ENCODE results near the gene ANKRD23. TPM values are rescaled to one million over a fixed set of nuclear protein-coding genes. Genes with fewer than 3 reads are reported as not detected.
"Not testable (repeated sequence)": the region's sequence is repeated elsewhere in the genome, so short reads cannot be mapped to it uniquely, and the experiment has no call there.

ANKRD23 gene
- 0.76 and 1.1 TPM in 2 replicates for total RNA-seq (2014; rRNA removed; shearing (Covaris generic))
- polyA plus RNA-seq (2016; fragmentation: Nextera tagmentation; extraction: Ambion mirVana), result 0.95 and 1.4 TPM in 2 replicates

- no peak for DNase-seq
- Histone ChIP-seq H3F3A (ENCODE audit: insufficient read depth) (no peaks in the 10 kb centered on the region), H4K20me1 (ENCODE audit: insufficient read depth) (no peaks in the 10 kb centered on the region), H2AFZ (no peak within 1 kb of the TSS), H3K4me1 (ENCODE audit: insufficient read depth) (no peaks in the 10 kb centered on the region), H3K79me2 (ENCODE audit: insufficient read depth) (no peaks in the 10 kb centered on the region), H3K27ac (no peak within 1 kb of the TSS), H3K4me2 (ENCODE audit: unreplicated experiment) (no peak within 1 kb of the TSS), H3K9me3 (ENCODE audit: low read depth) (no peaks in the 10 kb centered on the region), H3K9ac (no peak within 1 kb of the TSS), H3K4me3 (no peak within 1 kb of the TSS), H3K36me3 (ENCODE audit: low read depth) (peaks cover 5% of the 10 kb centered on the region; the same call in 1 of the 2 replicates), H3K9me2 (ENCODE audit: insufficient read depth) (no peaks in the 10 kb centered on the region), H3K27me3 (replicated peaks; ENCODE audit: insufficient read depth) (no peaks in the 10 kb centered on the region)
- WGBS, 2 experiments (ENCODE audit: low coverage in 1 of 2, low lambda C conversion rate in 2 of 2, missing lambda C conversion rate in 2 of 2), result 91 to 96% methylated on average over 14 of the region's 14 CpGs
- in situ Hi-C loops (cut with MboI), result no loop called here
- TF ChIP-seq EZH2 (IDR thresholded peaks at IDR 0.05; ENCODE audit: insufficient read depth, poor library complexity, severe bottlenecking), result no peak
- no peak for TF ChIP-seq EZH2phosphoT487 (IDR thresholded peaks at IDR 0.05; ENCODE audit: insufficient read depth, low read depth)
Observed at GRCh38 chr2:96843538-96844268, at the start of gene ANKRD23. Gene ANKRD23 (minus strand): TSS chr2:96844021. CDS start chr2:96843992, 29 bp downstream.

- Histone ChIP-seq H3K4me1 (ENCODE audit: insufficient read depth) (no peaks in the 10 kb centered on the region), H3K9me2 (ENCODE audit: insufficient read depth) (no peaks in the 10 kb centered on the region), H3K9ac (no peak overlapping the region), H3K79me2 (ENCODE audit: insufficient read depth) (no peaks in the 10 kb centered on the region), H3K36me3 (ENCODE audit: low read depth) (no peaks in the 10 kb centered on the region), H4K20me1 (ENCODE audit: insufficient read depth) (no peaks in the 10 kb centered on the region), H3K27ac (no peak overlapping the region), H3K4me2 (ENCODE audit: unreplicated experiment) (no peak overlapping the region), H3F3A (ENCODE audit: insufficient read depth) (no peaks in the 10 kb centered on the region), H3K9me3 (ENCODE audit: low read depth) (no peaks in the 10 kb centered on the region), H2AFZ (peak overlapping the region; percentile 35; the same call in 1 of the 2 replicates), H3K4me3 (no peak overlapping the region), H3K27me3 (replicated peaks; ENCODE audit: insufficient read depth) (no peaks in the 10 kb centered on the region)
- no peak for TF ChIP-seq EZH2phosphoT487 (IDR thresholded peaks at IDR 0.05; ENCODE audit: insufficient read depth, low read depth)
- no peak for TF ChIP-seq EZH2 (IDR thresholded peaks at IDR 0.05; ENCODE audit: insufficient read depth, poor library complexity, severe bottlenecking)
- 68 to 69% methylated on average over 10 to 11 of the region's 11 CpGs for WGBS, 2 experiments (ENCODE audit: low coverage in 1 of 2, low lambda C conversion rate in 2 of 2, missing lambda C conversion rate in 2 of 2)
- in situ Hi-C loops (cut with MboI), result no loop called here
- no peak for DNase-seq
Observed at GRCh38 chr2:96891591-96892333, 47.9 kb upstream of the ANKRD23 start.

- Histone ChIP-seq H3K27ac (no peak overlapping the region), H3K4me1 (ENCODE audit: insufficient read depth) (no peaks in the 10 kb centered on the region), H2AFZ (peak overlapping the region; percentile 35; the same call in 1 of the 2 replicates), H3K9me3 (ENCODE audit: low read depth) (no peaks in the 10 kb centered on the region), H3K79me2 (ENCODE audit: insufficient read depth) (no peaks in the 10 kb centered on the region), H3K27me3 (replicated peaks; ENCODE audit: insufficient read depth) (no peaks in the 10 kb centered on the region), H3K4me3 (no peak overlapping the region), H3K9me2 (ENCODE audit: insufficient read depth) (no peaks in the 10 kb centered on the region), H3F3A (ENCODE audit: insufficient read depth) (no peaks in the 10 kb centered on the region), H3K9ac (no peak overlapping the region), H3K36me3 (ENCODE audit: low read depth) (no peaks in the 10 kb centered on the region), H3K4me2 (ENCODE audit: unreplicated experiment) (no peak overlapping the region), H4K20me1 (ENCODE audit: insufficient read depth) (no peaks in the 10 kb centered on the region)
- 70 to 76% methylated on average over 6 of the region's 6 CpGs for WGBS, 2 experiments (ENCODE audit: low coverage in 1 of 2, low lambda C conversion rate in 2 of 2, missing lambda C conversion rate in 2 of 2)
- in situ Hi-C loops (cut with MboI), result no loop called here
- TF ChIP-seq EZH2 (IDR thresholded peaks at IDR 0.05; ENCODE audit: insufficient read depth, poor library complexity, severe bottlenecking) (no peak), EZH2phosphoT487 (IDR thresholded peaks at IDR 0.05; ENCODE audit: insufficient read depth, low read depth) (no peak)
- no peak for DNase-seq
Observed at GRCh38 chr2:96890726-96891385, 47.0 kb upstream of the ANKRD23 start.

DNA sequence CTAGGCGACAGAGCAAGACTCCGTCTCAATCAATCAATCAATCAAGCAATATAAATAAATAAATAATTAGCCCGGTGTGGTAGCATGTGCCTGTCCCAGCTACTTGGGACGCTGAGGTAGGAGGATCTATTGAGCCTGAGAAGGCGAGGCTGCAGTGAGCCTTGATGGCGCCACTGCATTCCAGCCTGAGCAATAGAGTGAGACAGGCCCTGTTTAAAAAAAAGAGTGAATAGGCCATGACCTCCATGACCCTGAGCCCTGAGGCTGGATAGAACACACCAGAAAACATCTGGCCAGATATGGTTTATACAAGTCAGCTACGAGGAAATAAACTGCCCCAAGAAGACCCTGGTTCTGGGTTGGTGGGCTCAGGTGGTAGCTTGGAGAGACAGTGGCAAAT, 46.4 kb upstream of the ANKRD23 start:
- H3K4me2 ChIP-seq (ENCODE audit: unreplicated experiment), result no peak overlapping the region
- WGBS, 2 experiments (ENCODE audit: low coverage in 1 of 2, low lambda C conversion rate in 2 of 2, missing lambda C conversion rate in 2 of 2), result 92 to 93% methylated on average over 7 of the region's 7 CpGs
- TF ChIP-seq EZH2phosphoT487 (IDR thresholded peaks at IDR 0.05; ENCODE audit: insufficient read depth, low read depth) (no peak), EZH2 (IDR thresholded peaks at IDR 0.05; ENCODE audit: insufficient read depth, poor library complexity, severe bottlenecking) (no peak)

DNA sequence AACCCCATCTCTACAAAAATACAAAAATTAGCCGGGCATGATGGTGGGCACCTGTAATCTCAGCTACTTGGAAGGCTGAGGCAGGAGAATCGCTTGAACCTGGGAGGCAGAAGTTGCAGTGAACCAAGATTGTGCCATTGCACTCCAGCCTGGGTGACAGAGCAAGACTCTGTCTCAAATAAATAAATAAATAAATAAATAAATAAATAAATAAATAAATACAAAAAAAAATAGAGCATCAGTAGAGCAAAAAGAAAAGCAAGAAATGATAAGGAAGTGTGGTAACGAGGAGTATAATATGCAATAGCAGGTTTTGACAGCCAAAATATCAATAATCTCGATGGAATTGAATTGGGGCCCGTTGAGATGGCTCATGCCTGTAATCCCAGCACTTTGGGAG, 45.7 kb upstream of the ANKRD23 start:
- H3K36me3 ChIP-seq (ENCODE audit: low read depth); H3K4me2 ChIP-seq (ENCODE audit: unreplicated experiment); H3K27ac ChIP-seq; DNase-seq; H4K20me1 ChIP-seq (ENCODE audit: insufficient read depth); H3K27me3 ChIP-seq (replicated peaks; ENCODE audit: insufficient read depth); H3K79me2 ChIP-seq (ENCODE audit: insufficient read depth); H3K9me3 ChIP-seq (ENCODE audit: low read depth); H2AFZ ChIP-seq; in situ Hi-C loops (cut with MboI); H3K4me1 ChIP-seq (ENCODE audit: insufficient read depth); H3K9me2 ChIP-seq (ENCODE audit: insufficient read depth); H3K9ac ChIP-seq; H3F3A ChIP-seq (ENCODE audit: insufficient read depth); H3K4me3 ChIP-seq: not testable (repeated sequence)
- 86 to 90% methylated on average over 5 of the region's 5 CpGs for WGBS, 2 experiments (ENCODE audit: low coverage in 1 of 2, low lambda C conversion rate in 2 of 2, missing lambda C conversion rate in 2 of 2)

More for the DNA sequence above, 46.4 kb upstream of the ANKRD23 start:
- no peak overlapping the region for H3K27ac ChIP-seq
- H3K79me2 ChIP-seq (ENCODE audit: insufficient read depth), result no peaks in the 10 kb centered on the region
- in situ Hi-C loops (cut with MboI), result no loop called here
- no peaks in the 10 kb centered on the region for H3K9me2 ChIP-seq (ENCODE audit: insufficient read depth)
- H3K9me3 ChIP-seq (ENCODE audit: low read depth), result no peaks in the 10 kb centered on the region
- H4K20me1 ChIP-seq (ENCODE audit: insufficient read depth), result no peaks in the 10 kb centered on the region
- no peaks in the 10 kb centered on the region for H3K36me3 ChIP-seq (ENCODE audit: low read depth)
- H3K9ac ChIP-seq, result no peak overlapping the region
- H3K4me1 ChIP-seq (ENCODE audit: insufficient read depth), result no peaks in the 10 kb centered on the region
- no peak for DNase-seq
- no peak overlapping the region for H2AFZ ChIP-seq
- no peaks in the 10 kb centered on the region for H3F3A ChIP-seq (ENCODE audit: insufficient read depth)
- no peak overlapping the region for H3K4me3 ChIP-seq
- H3K27me3 ChIP-seq (replicated peaks; ENCODE audit: insufficient read depth), result no peaks in the 10 kb centered on the region

All from GM23248 (cell line).